HCT116 (cell line): ENCODE results near the gene CIAO2B. TPM values are rescaled to one million over a fixed set of nuclear protein-coding genes. Genes with fewer than 3 reads are reported as not detected.

Experiments
- ATAC-seq: fragments of 200-7000 bp; cut with Tn5 transposase; 2 replicates; pipeline ENCODE4 v1.9.1; 2020; ENCODE audit warnings: mild to moderate bottlenecking, moderate library complexity
- BruUV-seq: library from RNA; stranded (reverse); fragments of 400-500 nt; replicated peaks from 2 replicates; lab custom pipeline; 2021; lab: Mats Ljungman, UMichigan
- CTCF ChIA-PET: fragments of 300-600 bp; sonication (Branson Sonifier 250); formaldehyde crosslinking; loops from one replicate; lab custom pipeline; 2021; ENCODE audit warnings: antibody characterized with exemption; lab: Charles Lee
- POLR2A ChIA-PET: fragments of 300-600, 350-600 bp; sonication (Branson Sonifier 250); formaldehyde crosslinking; loops from one replicate; lab custom pipeline; 2021; ENCODE audit warnings: antibody characterized with exemption; lab: Charles Lee
- RAD21 ChIA-PET, 2 experiments: fragments of 300-600 bp; sonication (Branson Sonifier 250); formaldehyde crosslinking; loops; one replicate each; lab custom pipeline; 2023; ENCODE audit warnings: low total read pairs in 2 of 2; ENCODE audit not compliant: uncharacterized antibody in 2 of 2, unreplicated experiment in 2 of 2, low non-redundant PET in 1 of 2; lab: Charles Lee
- DNase-seq: peaks from one replicate; pipeline ENCODE4 v3.0.0-alpha.2; 2010; ENCODE audit warnings: low read depth, low spot score
- H2AFZ ChIP-seq: fragments of 200-600 bp; shearing (Covaris generic), sonication (generic); 2 replicates; pipeline ENCODE4 v1.6.1; 2017; ENCODE audit warnings: low read depth, mixed run types, mixed read lengths, antibody characterized with exemption, low read length; ENCODE audit not compliant: poor library complexity, severe bottlenecking
- H3K27ac ChIP-seq: 2 replicates; pipeline ENCODE4 v1.5.1; 2012; ENCODE audit warnings: low read depth, low read length
- H3K27me3 ChIP-seq: fragments of 200-600 bp; sonication (generic); 2 replicates; pipeline ENCODE4 v1.6.1; 2016; ENCODE audit warnings: mixed run types, low read length, mixed read lengths; ENCODE audit not compliant: insufficient read depth
- H3K36me3 ChIP-seq, 2 experiments: fragments of 200-500 bp in 1 of 2; fragments of 200-600 bp in 1 of 2; sonication (Bioruptor generic) in 1 of 2; sonication (generic) in 1 of 2; 2 replicates each; pipeline versions ENCODE4 v1.5.1 to v1.6.1; 2014 to 2016; ENCODE audit warnings: low read length in 2 of 2, inconsistent platforms in 1 of 2, mixed read lengths in 1 of 2, mixed run types in 1 of 2; ENCODE audit not compliant: insufficient read depth in 2 of 2, control insufficient read depth in 1 of 2
- H3K4me1 ChIP-seq, 2 experiments: fragments of 200-600 bp in 1 of 2; sonication (generic) in 1 of 2; 2 replicates each; pipeline versions ENCODE4 v1.5.1 to v1.6.1; 2012 to 2017; ENCODE audit warnings: low read length in 2 of 2, inconsistent platforms in 1 of 2, mild to moderate bottlenecking in 1 of 2, mixed read lengths in 1 of 2, mixed run types in 1 of 2, moderate library complexity in 1 of 2; ENCODE audit not compliant: insufficient read depth in 2 of 2, control insufficient read depth in 1 of 2
- H3K4me2 ChIP-seq: fragments of 200-600 bp; sonication (generic); 2 replicates; pipeline ENCODE4 v1.6.1; 2017; ENCODE audit warnings: mixed run types, low read length, mixed read lengths
- H3K4me3 ChIP-seq, 2 experiments: fragments of 200-600 bp in 1 of 2; sonication (generic) in 1 of 2; replicated peaks in 1 of 2; 2 replicates each; pipeline ENCODE4 v1.5.1; 2011 to 2016; ENCODE audit warnings: low read length in 2 of 2, control low read depth in 1 of 2, low read depth in 1 of 2, mild to moderate bottlenecking in 1 of 2, mixed read lengths in 1 of 2, mixed run types in 1 of 2
- H3K79me2 ChIP-seq: fragments of 200-600 bp; sonication (generic); 2 replicates; pipeline ENCODE4 v1.6.1; 2017; ENCODE audit warnings: mild to moderate bottlenecking, mixed run types, low read length, moderate library complexity, mixed read lengths; ENCODE audit not compliant: insufficient read depth
- H3K9ac ChIP-seq: fragments of 200-600 bp; sonication (generic); 2 replicates; pipeline ENCODE4 v1.6.1; 2016; ENCODE audit warnings: low read length, mixed read lengths
- H3K9me2 ChIP-seq: fragments of 200-600 bp; sonication (generic), shearing (Covaris generic); 2 replicates; pipeline ENCODE4 v1.6.1; 2017; ENCODE audit warnings: mixed run types, mild to moderate bottlenecking, moderate library complexity; ENCODE audit not compliant: insufficient read depth
- H3K9me3 ChIP-seq, 2 experiments: fragments of 200-500 bp in 1 of 2; fragments of 200-600 bp in 1 of 2; sonication (Bioruptor generic) in 1 of 2; sonication (generic) in 1 of 2; 2 replicates each; pipeline ENCODE4 v1.6.1; 2014 to 2017; ENCODE audit warnings: low read length in 2 of 2, mixed read lengths in 2 of 2, inconsistent platforms in 1 of 2, low read depth in 1 of 2, mild to moderate bottlenecking in 1 of 2, mixed run types in 1 of 2, moderate library complexity in 1 of 2; ENCODE audit not compliant: control insufficient read depth in 1 of 2, insufficient read depth in 1 of 2
- H4K20me1 ChIP-seq: fragments of 200-600 bp; sonication (generic), shearing (Covaris generic); 2 replicates; pipeline ENCODE4 v1.6.1; 2017; ENCODE audit warnings: mixed run types, mild to moderate bottlenecking, moderate library complexity; ENCODE audit not compliant: insufficient read depth
- CBX3 ChIP-seq: IDR thresholded peaks from 2 replicates; pipeline ENCODE4 v1.6.1; 2012; ENCODE audit warnings: low read depth
- CTCF ChIP-seq, 3 experiments: fragments of 200-600 bp in 1 of 3; sonication (generic) in 1 of 3; IDR thresholded peaks in 2 of 3; conservative IDR thresholded peaks in 1 of 3; 2 replicates each; pipeline ENCODE4 v1.5.1; 2012 to 2017; ENCODE audit warnings: low read depth in 2 of 3, low read length in 2 of 3, antibody characterized with exemption in 1 of 3, borderline replicate concordance in 1 of 3, control low read depth in 1 of 3, mild to moderate bottlenecking in 1 of 3, mixed read lengths in 1 of 3, mixed run types in 1 of 3, moderate library complexity in 1 of 3; ENCODE audit not compliant: insufficient read depth in 1 of 3
- ELF1 ChIP-seq: IDR thresholded peaks from 2 replicates; pipeline ENCODE4 v1.6.1; 2012; ENCODE audit warnings: low read depth, borderline replicate concordance
- EZH2 ChIP-seq: fragments of 200-600 bp; sonication (generic); IDR thresholded peaks from 2 replicates; pipeline ENCODE4 v1.6.1; 2017; ENCODE audit warnings: antibody characterized with exemption, mixed run types
- MAX ChIP-seq: IDR thresholded peaks from 2 replicates; pipeline ENCODE4 v1.6.1; 2012
- POLR2AphosphoS5 ChIP-seq: IDR thresholded peaks from 2 replicates; pipeline ENCODE4 v1.6.1; 2011; ENCODE audit warnings: mild to moderate bottlenecking, low read depth, low read length, moderate library complexity
- RAD21 ChIP-seq: IDR thresholded peaks from 2 replicates; pipeline ENCODE4 v1.6.1; 2012; ENCODE audit warnings: low read depth, mild to moderate bottlenecking
- REST ChIP-seq: IDR thresholded peaks from 2 replicates; pipeline ENCODE4 v1.6.1; 2012; ENCODE audit warnings: low read depth
- TCF7L2 ChIP-seq: IDR thresholded peaks from 2 replicates; pipeline ENCODE4 v1.7.0; 2011; ENCODE audit warnings: borderline replicate concordance, inconsistent platforms; ENCODE audit not compliant: insufficient read depth, insufficient read length; ENCODE audit errors: extremely low read depth
- ZNF274 ChIP-seq: fragments of 200-500 bp; sonication (Bioruptor generic); IDR thresholded peaks from 2 replicates; pipeline ENCODE4 v1.6.1; 2014; ENCODE audit warnings: mild to moderate bottlenecking, low read depth, low read length, inconsistent platforms
- intact Hi-C: fragments of 100-400 bp; cut with micrococcal nuclease; formaldehyde crosslinking; loops from 2 replicates; pipeline ENCODE4 v1.10.0; 2022
- total RNA-seq: library from RNA; stranded (reverse); gene quantifications from one replicate; pipeline ENCODE4 v1.2.1, GENCODE V29; 2021; ENCODE audit not compliant: unreplicated experiment
- TF ChIP-seq, protein P1 (sequence below): IDR thresholded peaks from 2 replicates; pipeline ENCODE4 v1.6.1; 2012

Gene CIAO2B
- total RNA-seq, 1 experiment from 2014 or later, result 113 TPM

DNA sequence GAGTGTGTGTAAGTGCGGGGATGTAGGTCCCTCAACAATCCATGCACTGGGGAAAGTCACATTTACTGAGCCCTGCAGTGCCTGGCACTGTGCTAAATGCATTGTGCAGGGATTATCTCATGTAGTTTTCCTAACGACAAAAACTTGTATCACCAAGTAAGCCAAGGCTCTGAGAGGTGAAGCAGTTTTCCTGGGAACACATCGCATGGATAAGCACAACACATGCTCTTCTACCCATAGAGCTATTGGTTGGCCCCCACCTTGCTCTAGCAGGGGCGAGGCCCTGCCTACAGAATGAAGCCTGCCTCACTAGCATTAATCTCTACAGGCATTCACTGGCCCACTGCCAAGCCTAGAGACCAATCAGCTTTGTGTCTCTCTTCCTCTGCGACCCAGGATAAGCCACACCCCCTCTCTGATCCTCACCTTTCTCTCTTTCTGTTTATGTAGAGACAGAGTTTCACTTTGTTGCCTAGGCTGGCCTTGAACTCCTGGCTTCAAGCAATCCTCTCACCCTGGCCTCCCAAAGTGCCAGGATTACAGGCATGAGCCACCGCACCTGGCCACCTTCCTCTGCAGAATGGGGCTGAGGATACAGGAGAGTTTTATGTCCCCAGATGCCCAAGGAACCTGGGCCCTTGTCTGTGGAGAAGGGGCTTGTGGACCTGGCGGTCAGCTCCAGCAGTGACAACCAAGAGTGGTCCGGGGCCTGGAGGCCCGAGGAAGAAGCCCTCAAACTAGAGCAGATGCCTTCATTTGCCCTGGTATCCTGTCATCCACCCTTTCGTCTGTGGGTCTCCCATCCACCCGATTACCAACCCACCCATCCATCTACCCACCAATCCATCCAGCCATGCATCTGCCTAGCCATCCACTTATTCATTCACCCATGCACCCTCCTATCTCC lies 28.3 kb downstream of the CIAO2B start:
- CTCF ChIA-PET, result interaction anchor here (0.8 to 1.0 kb wide), 2 partner anchors 11 to 23 kb away, joined by 4 to 5 read pairs; no protein-coding TSS in a partner anchor
- Histone ChIP-seq H3K9me2 (no peaks in the 10 kb centered on the region), H3K4me1 (peaks cover 10 to 17% of the 10 kb centered on the region in 2 experiments), H3K36me3 (no peaks in the 10 kb centered on the region), H3K9ac (no peak overlapping the region), H3K27ac (no peak overlapping the region), H4K20me1 (no peaks in the 10 kb centered on the region), H3K9me3 (no peaks in the 10 kb centered on the region), H3K27me3 (no peaks in the 10 kb centered on the region), H3K4me2 (peak overlapping the region; percentile 42), H3K79me2 (no peaks in the 10 kb centered on the region), H2AFZ (no peak overlapping the region), H3K4me3 (no peak overlapping the region)
- ATAC-seq (peak; percentile 35; the same call in 1 of the 2 replicates), DNase-seq (no peak)
- POLR2A ChIA-PET, result no interaction called here
- RAD21 ChIA-PET, result no interaction called here
- intact Hi-C loops, result no loop called here
- TF ChIP-seq ELF1, result no peak
- TF ChIP-seq, protein P1, sequence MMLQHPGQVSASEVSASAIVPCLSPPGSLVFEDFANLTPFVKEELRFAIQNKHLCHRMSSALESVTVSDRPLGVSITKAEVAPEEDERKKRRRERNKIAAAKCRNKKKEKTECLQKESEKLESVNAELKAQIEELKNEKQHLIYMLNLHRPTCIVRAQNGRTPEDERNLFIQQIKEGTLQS, result no peak
- no peak for TF ChIP-seq CBX3
- TF ChIP-seq TCF7L2, result no peak
- no peak for TF ChIP-seq REST
- no peak for TF ChIP-seq ZNF274
- no peak for TF ChIP-seq EZH2
- no peak for TF ChIP-seq MAX
- TF ChIP-seq POLR2AphosphoS5, result no peak
- TF ChIP-seq CTCF (IDR thresholded peaks at IDR 0.05 in 2 of 3, conservative IDR thresholded peaks at IDR 0.05 in 1 of 3; ENCODE audit: borderline replicate concordance in 1 of 3, insufficient read depth in 1 of 3, low read depth in 2 of 3, low read length in 2 of 3), result no peak
- TF ChIP-seq RAD21, result no peak
- BruUV-seq, result no TSS peak
